Lower lobe of right lung (tissue), 2 donors: ENCODE data around the gene IKZF2. TPM values are rescaled to one million over a fixed set of nuclear protein-coding genes. Genes with fewer than 3 reads are reported as not detected.

Experiments
- ATAC-seq, 2 donors: fragments of 200-7000 bp; cut with Tn5 transposase; one replicate each; pipeline ENCODE4 v1.9.1; 2020 to 2022; ENCODE audit warnings: mild to moderate bottlenecking in 2 of 2, moderate library complexity in 2 of 2
- DNase-seq: peaks from one replicate; pipeline ENCODE4 v3.0.0-alpha.2; 2020
- H3K27ac ChIP-seq: fragments of 200-600 bp; one replicate; pipeline ENCODE4 v1.8.0; 2022
- H3K27me3 ChIP-seq: fragments of 200-600 bp; one replicate; pipeline ENCODE4 v1.8.0; 2022; ENCODE audit warnings: low read depth
- H3K36me3 ChIP-seq: fragments of 200-600 bp; one replicate; pipeline ENCODE4 v1.8.0; 2022; ENCODE audit warnings: mild to moderate bottlenecking
- H3K4me1 ChIP-seq: fragments of 200-600 bp; one replicate; pipeline ENCODE4 v1.8.0; 2022
- H3K4me3 ChIP-seq: fragments of 200-600 bp; one replicate; pipeline ENCODE4 v1.8.0; 2022; ENCODE audit warnings: mild to moderate bottlenecking
- H3K9me3 ChIP-seq: fragments of 200-600 bp; one replicate; pipeline ENCODE4 v1.8.0; 2022
- intact Hi-C: fragments of 100-400 bp; cut with DNase I; formaldehyde crosslinking; loops from one replicate; pipeline ENCODE4 v1.11.0; 2022
- total RNA-seq: library from RNA; stranded (reverse); fragmentation: NEBNext Ultra II Directional; extraction: Animal tissue kit (Norgen Biotek cat#: 25700); gene quantifications from one replicate; pipeline ENCODE4 v1.2.1, GENCODE V29; 2021
- TF ChIP-seq, protein P1 (sequence below): fragments of 200-600 bp; IDR thresholded peaks from one replicate; pipeline ENCODE4 v1.8.0; 2022; ENCODE audit warnings: antibody characterized with exemption, mild to moderate bottlenecking
- donor health status: DM: no; HTN: yes; CAD: no; lungs with severe emphysema.

Gene IKZF2
- total RNA-seq, 1 donor from 2014 or later, result 16.5 TPM

DNA sequence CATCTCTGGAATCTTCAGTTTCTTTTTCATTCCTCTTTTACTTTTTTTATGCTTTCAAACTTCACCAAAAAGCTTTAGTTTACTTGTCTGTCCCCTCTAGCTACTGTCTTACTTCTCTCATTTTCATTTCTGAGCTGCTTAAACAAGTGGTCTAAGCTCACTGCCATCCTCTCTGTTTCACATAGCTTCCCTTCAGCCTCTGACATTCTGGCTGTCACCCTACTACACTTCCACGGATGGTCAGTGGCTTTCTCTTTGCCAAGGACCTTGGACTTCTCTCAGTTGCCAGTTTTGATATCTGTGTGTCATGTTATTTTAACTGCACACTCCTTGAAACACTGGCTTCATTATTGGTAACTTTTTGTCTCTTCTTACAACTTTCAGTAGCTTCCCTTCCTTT lies 176.1 kb downstream of the IKZF2 start:
- Histone ChIP-seq H3K9me3 (no peaks in the 10 kb centered on the region), H3K36me3 (no peaks in the 10 kb centered on the region), H3K27me3 (no peaks in the 10 kb centered on the region), H3K27ac (peak overlapping the region; percentile 33), H3K4me3 (no peak overlapping the region), H3K4me1 (no peaks in the 10 kb centered on the region)
- intact Hi-C loops, result no loop called here
- DNase-seq (no peak), ATAC-seq (peak in 1 of 2 donors; percentile 28)
- TF ChIP-seq, protein P1, sequence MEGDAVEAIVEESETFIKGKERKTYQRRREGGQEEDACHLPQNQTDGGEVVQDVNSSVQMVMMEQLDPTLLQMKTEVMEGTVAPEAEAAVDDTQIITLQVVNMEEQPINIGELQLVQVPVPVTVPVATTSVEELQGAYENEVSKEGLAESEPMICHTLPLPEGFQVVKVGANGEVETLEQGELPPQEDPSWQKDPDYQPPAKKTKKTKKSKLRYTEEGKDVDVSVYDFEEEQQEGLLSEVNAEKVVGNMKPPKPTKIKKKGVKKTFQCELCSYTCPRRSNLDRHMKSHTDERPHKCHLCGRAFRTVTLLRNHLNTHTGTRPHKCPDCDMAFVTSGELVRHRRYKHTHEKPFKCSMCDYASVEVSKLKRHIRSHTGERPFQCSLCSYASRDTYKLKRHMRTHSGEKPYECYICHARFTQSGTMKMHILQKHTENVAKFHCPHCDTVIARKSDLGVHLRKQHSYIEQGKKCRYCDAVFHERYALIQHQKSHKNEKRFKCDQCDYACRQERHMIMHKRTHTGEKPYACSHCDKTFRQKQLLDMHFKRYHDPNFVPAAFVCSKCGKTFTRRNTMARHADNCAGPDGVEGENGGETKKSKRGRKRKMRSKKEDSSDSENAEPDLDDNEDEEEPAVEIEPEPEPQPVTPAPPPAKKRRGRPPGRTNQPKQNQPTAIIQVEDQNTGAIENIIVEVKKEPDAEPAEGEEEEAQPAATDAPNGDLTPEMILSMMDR, result no peak

DNA sequence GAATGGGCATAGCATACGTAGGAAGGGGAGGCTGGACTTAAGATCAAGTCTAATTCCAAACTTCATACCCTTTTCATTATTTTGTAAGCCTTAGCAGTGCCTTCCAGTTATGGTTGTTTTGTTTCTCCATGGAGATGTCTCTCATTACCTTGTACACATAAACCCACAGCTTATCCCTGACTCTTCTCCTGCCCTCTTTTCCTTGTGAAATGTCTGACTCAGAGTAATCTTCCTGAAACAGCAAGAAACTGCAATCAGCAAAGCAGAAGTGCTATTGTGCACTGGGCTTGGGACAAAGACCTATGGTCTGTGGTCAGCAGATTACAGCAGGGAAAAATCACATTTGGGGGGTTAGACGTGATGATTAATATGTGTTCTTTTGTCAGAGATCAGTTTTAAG lies 176.7 kb downstream of the IKZF2 start:
- Histone ChIP-seq H3K27ac (no peak overlapping the region), H3K4me1 (no peaks in the 10 kb centered on the region), H3K36me3 (no peaks in the 10 kb centered on the region), H3K9me3 (no peaks in the 10 kb centered on the region), H3K27me3 (no peaks in the 10 kb centered on the region), H3K4me3 (no peak overlapping the region)
- TF ChIP-seq, protein P1, result no peak
- ATAC-seq, result peak; percentile 80 to 88
- intact Hi-C loops, result no loop called here
- DNase-seq, result no peak

DNA sequence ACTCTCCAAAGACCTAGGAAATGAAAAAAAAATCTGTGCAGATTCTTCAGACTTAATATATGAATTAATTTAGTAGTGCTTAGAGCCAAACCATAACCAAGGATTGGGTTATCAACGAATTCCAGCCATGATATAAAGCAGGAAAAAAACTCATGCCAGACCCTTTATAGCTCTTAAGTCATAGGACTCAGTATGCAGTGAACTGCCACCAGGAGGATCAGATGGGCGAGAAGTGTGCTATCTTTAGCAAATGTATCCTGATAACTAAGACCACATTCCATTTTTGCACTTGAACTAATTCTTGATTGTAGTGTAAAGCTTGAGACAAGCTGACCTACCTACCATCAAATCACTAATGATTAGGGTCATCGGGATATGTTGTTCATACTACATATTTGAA lies 178.1 kb downstream of the IKZF2 start:
- Histone ChIP-seq H3K27ac (no peak overlapping the region), H3K4me3 (no peak overlapping the region), H3K36me3 (no peaks in the 10 kb centered on the region), H3K4me1 (no peaks in the 10 kb centered on the region), H3K27me3 (no peaks in the 10 kb centered on the region), H3K9me3 (no peaks in the 10 kb centered on the region)
- ATAC-seq (no peak), DNase-seq (no peak)
- intact Hi-C loops, result no loop called here
- TF ChIP-seq, protein P1, result no peak

DNA sequence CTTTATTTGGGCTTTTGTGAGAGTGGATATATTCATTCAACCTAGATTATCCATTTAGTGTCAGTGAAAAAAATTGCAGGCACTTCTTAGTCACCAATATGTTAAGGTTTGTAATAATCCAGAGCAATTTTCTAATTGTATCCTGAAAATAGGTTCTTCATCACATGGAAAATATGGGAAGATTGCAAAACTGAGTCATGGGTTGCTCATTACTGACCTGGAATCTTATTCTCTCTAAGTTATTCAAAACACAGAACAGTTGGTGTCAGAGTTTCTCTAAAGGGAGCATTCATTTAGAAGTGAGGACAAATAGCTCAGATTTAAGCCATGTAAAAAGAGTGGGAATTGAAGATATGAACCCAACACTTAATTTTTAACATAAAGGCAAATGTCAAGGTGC lies 181.3 kb downstream of the IKZF2 start:
- no peak overlapping the region for H3K27ac ChIP-seq
- DNase-seq, result no peak
- no peaks in the 10 kb centered on the region for H3K9me3 ChIP-seq
- ATAC-seq, result no peak
- no peaks in the 10 kb centered on the region for H3K4me1 ChIP-seq
- TF ChIP-seq, protein P1, result no peak
- H3K4me3 ChIP-seq, result no peak overlapping the region
- no peaks in the 10 kb centered on the region for H3K36me3 ChIP-seq
- no peaks in the 10 kb centered on the region for H3K27me3 ChIP-seq
- intact Hi-C loops, result no loop called here

DNA sequence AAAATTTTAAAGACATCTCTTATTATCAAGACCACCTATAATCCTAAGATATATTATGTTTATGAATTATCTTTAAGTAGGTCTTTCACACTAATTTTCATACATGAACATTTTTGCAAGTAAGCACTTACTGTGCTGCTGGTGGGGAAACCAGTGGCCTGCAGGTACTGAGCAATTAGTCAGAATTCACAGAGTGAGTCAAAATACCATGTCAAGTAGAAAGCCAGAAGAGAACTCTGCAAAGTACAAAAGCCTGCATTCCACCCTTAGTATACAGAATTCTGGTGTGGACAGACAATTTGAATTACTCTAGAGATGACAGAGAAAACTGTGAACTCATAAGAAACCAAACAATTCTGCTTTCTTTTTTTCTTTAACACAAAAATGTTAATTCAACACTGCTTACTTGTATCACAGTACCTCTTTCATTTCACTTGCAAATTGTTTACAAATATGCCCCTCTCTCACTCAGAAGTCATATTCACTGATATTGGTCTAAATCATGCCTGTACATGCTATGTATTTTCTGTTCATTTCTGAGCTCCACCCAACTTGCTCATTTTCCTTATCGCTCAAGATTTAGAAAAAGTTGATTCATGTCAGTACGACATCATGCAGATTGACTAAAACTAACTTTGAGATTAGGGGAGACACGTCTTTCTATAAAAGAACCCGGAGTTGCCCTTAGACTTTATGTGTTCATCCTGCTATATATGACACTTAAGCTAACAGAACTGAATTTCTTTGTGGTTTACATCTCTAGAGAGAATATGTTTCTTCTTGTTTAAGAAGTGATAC lies 182.9 kb downstream of the IKZF2 start:
- Histone ChIP-seq H3K9me3 (no peaks in the 10 kb centered on the region), H3K4me1 (no peaks in the 10 kb centered on the region), H3K4me3 (no peak overlapping the region), H3K27me3 (no peaks in the 10 kb centered on the region), H3K27ac (no peak overlapping the region), H3K36me3 (no peaks in the 10 kb centered on the region)
- ATAC-seq, result no peak
- intact Hi-C loops, result no loop called here
- no peak for DNase-seq
- TF ChIP-seq, protein P1, result no peak
